ENCODE data around the gene D2HGDH.

DNA sequence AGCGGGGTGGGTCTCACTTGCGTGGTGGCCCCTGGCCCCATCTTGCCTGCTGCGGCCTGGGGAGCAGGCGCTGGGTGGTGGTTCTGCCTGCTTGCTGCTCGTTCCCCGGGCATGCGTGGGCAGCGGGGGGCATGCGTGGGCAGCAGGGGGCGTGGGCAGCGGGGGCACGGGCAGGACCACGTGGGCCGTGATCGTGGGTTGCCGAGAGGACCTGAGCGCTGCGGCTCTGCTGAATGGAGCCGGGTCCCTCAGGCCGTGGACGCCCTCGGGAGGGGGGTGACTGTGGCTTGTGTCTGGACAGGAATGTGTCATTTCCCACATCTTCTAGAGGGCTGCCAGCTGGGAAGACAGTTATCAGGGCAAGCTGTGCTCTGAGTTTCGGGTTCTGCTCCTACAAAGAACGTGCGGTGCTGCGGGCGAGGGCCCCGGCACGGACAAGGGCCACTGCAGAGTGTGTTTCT is 33.9 kb downstream of the D2HGDH start:
- TF ChIP-seq, protein P1, sequence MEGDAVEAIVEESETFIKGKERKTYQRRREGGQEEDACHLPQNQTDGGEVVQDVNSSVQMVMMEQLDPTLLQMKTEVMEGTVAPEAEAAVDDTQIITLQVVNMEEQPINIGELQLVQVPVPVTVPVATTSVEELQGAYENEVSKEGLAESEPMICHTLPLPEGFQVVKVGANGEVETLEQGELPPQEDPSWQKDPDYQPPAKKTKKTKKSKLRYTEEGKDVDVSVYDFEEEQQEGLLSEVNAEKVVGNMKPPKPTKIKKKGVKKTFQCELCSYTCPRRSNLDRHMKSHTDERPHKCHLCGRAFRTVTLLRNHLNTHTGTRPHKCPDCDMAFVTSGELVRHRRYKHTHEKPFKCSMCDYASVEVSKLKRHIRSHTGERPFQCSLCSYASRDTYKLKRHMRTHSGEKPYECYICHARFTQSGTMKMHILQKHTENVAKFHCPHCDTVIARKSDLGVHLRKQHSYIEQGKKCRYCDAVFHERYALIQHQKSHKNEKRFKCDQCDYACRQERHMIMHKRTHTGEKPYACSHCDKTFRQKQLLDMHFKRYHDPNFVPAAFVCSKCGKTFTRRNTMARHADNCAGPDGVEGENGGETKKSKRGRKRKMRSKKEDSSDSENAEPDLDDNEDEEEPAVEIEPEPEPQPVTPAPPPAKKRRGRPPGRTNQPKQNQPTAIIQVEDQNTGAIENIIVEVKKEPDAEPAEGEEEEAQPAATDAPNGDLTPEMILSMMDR (conservative IDR thresholded peaks at IDR 0.05; ENCODE audit: low read depth in 2 of 2): no peak
- TF ChIP-seq ETS1 (IDR thresholded peaks at IDR 0.05): no peak
